ENCODE measurements around the gene GSN.

DNA sequence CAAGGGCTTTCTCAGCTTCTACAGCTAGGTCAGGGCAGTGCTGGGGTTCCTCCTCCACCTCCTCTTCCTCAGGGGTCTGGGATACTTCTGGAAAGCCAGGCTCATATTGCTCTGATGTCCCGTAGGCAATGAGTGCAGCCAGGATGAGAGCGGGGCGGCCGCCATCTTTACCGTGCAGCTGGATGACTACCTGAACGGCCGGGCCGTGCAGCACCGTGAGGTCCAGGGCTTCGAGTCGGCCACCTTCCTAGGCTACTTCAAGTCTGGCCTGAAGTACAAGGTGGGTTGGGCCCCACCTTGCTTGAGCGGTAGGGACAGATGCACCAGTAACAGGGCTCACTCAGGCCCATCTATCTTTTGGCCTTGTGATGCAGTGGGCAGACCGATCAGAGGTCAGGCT, 34.8 kb downstream of the GSN start:
- no peak for TF ChIP-seq POLR2A (IDR thresholded peaks at IDR 0.05)
- no peak for TF ChIP-seq POLR2AphosphoS5 (IDR thresholded peaks at IDR 0.05)
- TF ChIP-seq, protein P1, sequence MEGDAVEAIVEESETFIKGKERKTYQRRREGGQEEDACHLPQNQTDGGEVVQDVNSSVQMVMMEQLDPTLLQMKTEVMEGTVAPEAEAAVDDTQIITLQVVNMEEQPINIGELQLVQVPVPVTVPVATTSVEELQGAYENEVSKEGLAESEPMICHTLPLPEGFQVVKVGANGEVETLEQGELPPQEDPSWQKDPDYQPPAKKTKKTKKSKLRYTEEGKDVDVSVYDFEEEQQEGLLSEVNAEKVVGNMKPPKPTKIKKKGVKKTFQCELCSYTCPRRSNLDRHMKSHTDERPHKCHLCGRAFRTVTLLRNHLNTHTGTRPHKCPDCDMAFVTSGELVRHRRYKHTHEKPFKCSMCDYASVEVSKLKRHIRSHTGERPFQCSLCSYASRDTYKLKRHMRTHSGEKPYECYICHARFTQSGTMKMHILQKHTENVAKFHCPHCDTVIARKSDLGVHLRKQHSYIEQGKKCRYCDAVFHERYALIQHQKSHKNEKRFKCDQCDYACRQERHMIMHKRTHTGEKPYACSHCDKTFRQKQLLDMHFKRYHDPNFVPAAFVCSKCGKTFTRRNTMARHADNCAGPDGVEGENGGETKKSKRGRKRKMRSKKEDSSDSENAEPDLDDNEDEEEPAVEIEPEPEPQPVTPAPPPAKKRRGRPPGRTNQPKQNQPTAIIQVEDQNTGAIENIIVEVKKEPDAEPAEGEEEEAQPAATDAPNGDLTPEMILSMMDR (IDR thresholded peaks at IDR 0.05), result no peak

Data from gastroesophageal sphincter (tissue), 3 donors.